HG02678 (cell line): ENCODE measurements around the gene ARHGAP15.
A peak's percentile ranks its signal among the peaks of the same experiment; 100 is the strongest.

Experiments used
- ATAC-seq: cut with Tn5 transposase; IDR thresholded peaks from one replicate; pipeline ENCODE4 v1.9.1; 2021; ENCODE audit warnings: mild to moderate bottlenecking, moderate library complexity; ENCODE audit not compliant: unreplicated experiment

ARHGAP15 gene

GRCh38 chr2:143787674-143788073, 658.5 kb downstream of the ARHGAP15 start:
- no peak for ATAC-seq

DNA sequence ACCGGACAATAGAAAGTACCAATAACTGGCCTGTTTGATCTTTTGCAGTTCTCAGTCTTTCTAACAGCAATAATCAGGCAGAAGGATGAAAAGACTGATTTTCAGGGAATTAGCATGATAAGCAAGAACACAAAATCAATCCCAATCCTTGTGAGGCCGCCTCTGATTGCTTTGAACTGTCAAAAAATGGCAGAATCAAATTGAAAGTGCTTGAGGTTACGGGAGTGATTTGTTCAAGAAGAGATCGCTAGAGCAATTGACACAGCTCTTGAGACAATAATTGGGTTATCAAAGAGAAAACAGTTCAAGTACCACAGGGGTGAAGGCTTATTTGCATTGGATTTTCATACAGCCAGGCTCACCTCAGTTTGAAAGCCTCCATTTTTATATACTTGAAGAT, 663.4 kb downstream of the ARHGAP15 start:
- no peak for ATAC-seq

DNA sequence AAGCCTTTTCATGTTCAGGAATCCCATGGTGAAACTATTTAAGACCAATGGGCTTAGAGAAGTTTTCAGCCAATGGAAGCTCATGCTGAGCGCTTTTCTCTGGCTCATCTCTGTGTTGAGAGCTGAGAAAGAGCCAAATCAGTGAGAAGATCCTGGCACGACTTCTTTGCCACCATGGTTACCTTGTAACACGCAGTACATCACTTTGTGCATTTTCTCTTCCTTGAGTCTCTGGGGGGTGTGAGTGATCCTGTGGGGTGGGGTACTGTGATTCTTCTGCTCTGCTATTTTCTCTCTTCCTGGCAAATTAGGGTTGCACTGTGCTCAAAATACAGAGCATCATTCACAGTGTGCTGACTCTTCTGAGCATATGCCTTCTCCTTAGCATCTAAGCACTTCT, 664.2 kb downstream of the ARHGAP15 start:
- no peak for ATAC-seq

DNA sequence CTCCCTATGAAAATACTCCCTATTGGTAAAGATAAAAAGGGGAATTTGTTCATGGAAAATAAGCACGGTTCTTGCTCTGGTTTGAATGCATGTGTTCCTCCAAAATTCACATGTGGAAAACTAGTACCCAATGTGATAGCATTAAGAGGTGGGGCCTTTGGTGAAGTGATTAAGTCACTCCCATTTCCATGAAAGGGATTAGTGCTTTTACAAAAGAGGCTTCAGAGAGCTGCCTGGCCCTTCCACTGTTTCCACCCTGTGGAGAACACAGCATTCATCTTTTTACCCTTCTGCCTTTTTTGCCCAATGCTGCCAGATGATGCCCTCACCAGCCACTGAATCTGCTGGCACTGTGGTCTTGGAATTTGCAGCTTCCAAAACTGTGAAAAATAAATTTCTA, 666.8 kb downstream of the ARHGAP15 start:
- ATAC-seq: no peak

GRCh38 chr2:143801561-143801960, 672.3 kb downstream of the ARHGAP15 start:
- ATAC-seq: no peak

DNA sequence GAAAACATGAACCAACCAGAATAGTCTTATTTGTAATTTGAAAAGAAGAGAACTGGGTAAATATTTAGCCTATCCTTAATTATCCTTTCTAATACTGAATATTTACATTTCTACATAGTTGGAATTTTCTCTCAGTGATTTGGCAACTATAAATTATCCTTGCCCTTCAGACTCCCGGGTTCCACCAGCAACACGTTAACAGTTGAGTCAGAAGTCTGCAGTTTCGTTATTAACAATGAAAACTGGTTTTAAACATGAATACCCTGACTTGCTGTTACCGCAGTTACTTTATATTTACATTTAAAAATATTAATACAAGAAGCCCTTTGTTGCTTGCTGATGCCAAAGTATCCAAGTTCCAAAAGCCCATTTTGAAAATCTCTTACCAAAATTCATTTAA, 673.0 kb downstream of the ARHGAP15 start:
- ATAC-seq: no peak

DNA sequence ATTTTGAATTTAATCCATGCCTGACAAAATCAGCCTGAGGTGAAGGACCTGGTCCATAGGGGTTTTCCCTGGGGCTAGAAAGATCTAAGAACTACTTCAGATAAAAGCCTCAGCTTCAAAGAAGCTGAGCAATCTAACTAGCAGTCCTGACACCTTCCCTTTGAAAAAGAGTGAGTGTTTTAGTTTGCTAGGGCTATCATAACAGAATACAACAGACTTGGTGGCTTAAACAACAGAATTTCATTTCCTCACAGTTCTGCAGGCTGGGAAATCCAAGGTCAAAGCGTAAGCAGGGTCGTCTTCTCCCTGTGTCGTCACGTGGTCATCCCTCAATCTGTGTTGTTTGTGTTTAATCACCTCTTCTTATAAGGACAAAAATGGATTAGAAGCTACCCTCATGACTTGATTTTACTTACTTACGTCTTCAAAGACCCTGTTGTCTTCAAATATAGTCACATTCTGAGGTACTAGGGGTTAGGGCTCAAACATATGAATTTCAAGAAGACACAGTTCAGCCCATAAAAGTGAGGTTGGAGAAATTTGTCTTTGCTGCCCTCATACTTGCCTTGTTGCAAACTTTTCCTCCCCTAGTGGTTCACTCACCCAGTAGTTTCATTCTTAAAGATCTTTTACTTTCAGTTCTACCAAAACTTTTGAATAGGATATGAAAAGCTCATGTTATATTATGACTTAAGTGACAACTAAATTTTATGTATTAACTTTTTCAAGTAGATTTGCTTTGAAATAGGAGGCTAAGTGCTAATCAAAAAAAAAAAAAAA, 673.8 kb downstream of the ARHGAP15 start:
- ATAC-seq: peak; percentile 81

GRCh38 chr2:143803936-143804335, 674.7 kb downstream of the ARHGAP15 start:
- no peak for ATAC-seq

GRCh38 chr2:143805666-143806065, 676.4 kb downstream of the ARHGAP15 start:
- no peak for ATAC-seq

DNA sequence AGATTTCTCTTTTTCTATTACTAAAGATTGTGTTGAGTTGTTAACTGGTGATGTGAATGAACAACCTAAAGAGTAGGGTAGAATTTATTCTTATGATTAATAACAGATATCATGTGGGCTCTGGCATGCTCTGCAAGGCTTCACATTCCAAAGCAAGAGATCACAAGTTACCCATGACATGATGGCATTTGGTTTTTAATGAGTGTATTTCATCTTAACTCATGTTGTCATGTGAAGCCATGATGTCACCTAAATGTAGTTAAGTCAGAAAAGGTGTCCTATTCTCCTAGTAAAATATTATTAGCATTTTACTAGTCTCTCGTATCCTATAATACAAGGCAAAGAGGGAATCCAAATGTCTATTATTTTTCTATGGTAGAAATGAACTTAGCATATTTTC, 678.0 kb downstream of the ARHGAP15 start:
- no peak for ATAC-seq

GRCh38 chr2:143807671-143808070, 678.5 kb downstream of the ARHGAP15 start:
- ATAC-seq: no peak

DNA sequence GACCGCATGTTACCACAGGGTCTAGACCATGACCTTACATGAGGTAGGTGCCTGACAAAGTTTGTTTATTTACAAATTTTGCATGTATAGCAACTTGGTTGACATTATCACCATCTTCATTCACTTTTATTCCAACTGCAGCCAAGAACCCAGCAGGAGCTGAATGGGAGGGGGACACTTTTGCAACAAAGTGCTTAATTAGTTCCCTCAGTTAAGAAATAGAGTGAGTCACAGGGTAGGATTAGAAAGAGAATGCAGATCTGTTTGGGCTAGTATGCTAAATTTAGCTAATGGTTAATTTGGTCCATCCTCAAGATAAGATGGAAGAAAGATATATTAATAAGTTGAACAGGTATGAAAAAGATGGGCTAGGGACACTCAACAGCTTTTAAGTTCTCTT, 678.9 kb downstream of the ARHGAP15 start:
- no peak for ATAC-seq

GRCh38 chr2:143815082-143815481, 685.9 kb downstream of the ARHGAP15 start:
- no peak for ATAC-seq

DNA sequence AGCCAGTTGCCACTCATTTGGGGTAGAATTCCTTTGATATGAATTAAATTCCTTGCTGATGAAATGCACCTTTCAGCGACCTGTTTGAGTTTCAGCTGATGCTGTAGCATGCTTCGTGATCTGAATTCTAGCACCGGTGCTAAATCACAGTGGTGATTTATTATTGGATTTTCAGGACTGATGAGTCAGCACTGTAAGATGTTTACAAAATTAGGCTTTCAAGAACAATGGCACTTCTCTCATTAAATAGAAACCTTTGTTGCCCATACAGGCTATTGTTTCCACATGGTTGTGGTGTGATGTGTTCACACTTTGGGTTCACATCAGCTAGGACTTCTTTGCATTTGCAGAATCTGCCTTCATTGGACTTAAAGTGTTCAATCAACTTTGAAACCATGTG, 687.7 kb downstream of the ARHGAP15 start:
- ATAC-seq: no peak
